Measurements from ENCODE around the gene BNC2.

BNC2 gene

GRCh38 chr9:16385590-16385989 lies 484.9 kb downstream of the BNC2 start:
- H3K27ac Mint-ChIP-seq, result no peak overlapping the region
- no peaks in the 10 kb centered on the region for H3K36me3 Mint-ChIP-seq (ENCODE audit: low read depth)
- H3K4me3 Mint-ChIP-seq, result no peak overlapping the region
- H3K4me1 Mint-ChIP-seq (ENCODE audit: low read depth), result no peaks in the 10 kb centered on the region
- no peaks in the 10 kb centered on the region for H3K27me3 Mint-ChIP-seq
- H3K9me3 Mint-ChIP-seq, result peaks cover 9% of the 10 kb centered on the region

DNA sequence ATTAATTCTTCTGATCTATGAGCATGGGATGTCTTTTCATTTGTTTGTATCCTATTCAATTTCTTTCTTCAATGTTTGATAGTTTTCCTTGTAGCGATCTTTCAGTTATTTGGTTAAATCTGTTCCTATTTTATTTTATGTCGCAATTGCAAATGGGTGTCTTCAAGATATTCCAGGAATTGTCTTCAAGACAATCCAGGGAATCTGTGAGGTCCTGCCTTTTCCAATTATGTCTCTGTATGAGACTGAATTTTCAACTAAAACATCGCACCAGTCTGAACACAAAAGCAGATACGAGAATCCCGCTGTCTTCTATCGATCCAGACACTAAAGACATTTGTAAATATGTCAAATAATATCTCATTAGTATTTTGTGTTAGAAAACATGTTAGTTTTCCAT lies 485.5 kb downstream of the BNC2 start:
- peaks cover 9% of the 10 kb centered on the region for H3K9me3 Mint-ChIP-seq
- H3K4me1 Mint-ChIP-seq (ENCODE audit: low read depth), result no peaks in the 10 kb centered on the region
- no peaks in the 10 kb centered on the region for H3K36me3 Mint-ChIP-seq (ENCODE audit: low read depth)
- H3K27me3 Mint-ChIP-seq, result no peaks in the 10 kb centered on the region
- no peak overlapping the region for H3K4me3 Mint-ChIP-seq
- H3K27ac Mint-ChIP-seq, result no peak overlapping the region

DNA sequence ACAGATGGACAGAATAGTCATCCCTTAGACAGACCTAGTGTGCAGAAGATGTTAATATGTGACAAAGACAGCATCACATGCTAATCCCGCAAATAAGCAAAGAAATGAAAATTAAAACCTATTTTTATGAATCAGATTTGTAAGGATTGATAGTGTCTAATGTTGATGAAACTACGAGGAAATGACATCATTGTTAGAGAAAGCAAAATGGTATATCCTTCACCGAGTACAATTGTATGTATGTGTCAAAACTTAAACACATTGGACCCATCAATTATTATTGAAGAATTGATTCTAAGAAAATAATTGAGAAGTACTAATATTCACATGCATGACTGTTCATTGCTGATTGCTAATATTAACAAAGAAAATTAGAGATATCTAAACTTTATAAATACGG lies 493.2 kb downstream of the BNC2 start:
- no peaks in the 10 kb centered on the region for H3K27me3 Mint-ChIP-seq
- no peaks in the 10 kb centered on the region for H3K4me1 Mint-ChIP-seq (ENCODE audit: low read depth)
- no peak overlapping the region for H3K27ac Mint-ChIP-seq
- no peaks in the 10 kb centered on the region for H3K36me3 Mint-ChIP-seq (ENCODE audit: low read depth)
- H3K9me3 Mint-ChIP-seq, result no peaks in the 10 kb centered on the region
- H3K4me3 Mint-ChIP-seq, result no peak overlapping the region

DNA sequence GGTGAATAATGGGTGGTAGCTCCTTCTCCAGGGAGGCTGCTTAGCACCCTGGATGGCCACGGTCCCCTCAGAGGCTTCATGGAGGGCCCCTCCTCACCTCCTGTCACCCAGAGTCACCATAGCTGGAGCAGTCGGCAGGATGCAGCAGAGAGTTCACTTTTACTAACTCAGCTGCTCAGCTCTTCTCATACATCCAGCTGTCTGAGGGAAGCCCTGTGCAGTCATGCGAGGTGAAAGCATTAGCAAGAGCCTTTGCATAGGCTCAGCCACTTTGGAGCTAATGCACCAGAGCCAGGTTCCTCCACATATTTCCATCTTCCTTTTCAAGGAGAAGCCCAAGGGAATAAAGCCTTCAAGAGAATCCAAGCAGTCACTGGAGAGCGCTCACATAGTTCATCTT lies 499.2 kb downstream of the BNC2 start:
- no peaks in the 10 kb centered on the region for H3K27me3 Mint-ChIP-seq
- H3K4me1 Mint-ChIP-seq (ENCODE audit: low read depth), result no peaks in the 10 kb centered on the region
- no peaks in the 10 kb centered on the region for H3K36me3 Mint-ChIP-seq (ENCODE audit: low read depth)
- peaks cover 2% of the 10 kb centered on the region for H3K9me3 Mint-ChIP-seq
- H3K4me3 Mint-ChIP-seq, result no peak overlapping the region
- H3K27ac Mint-ChIP-seq, result no peak overlapping the region

GRCh38 chr9:16370647-16371046 lies 499.8 kb downstream of the BNC2 start:
- Mint-ChIP-seq H3K4me3 (no peak overlapping the region), H3K4me1 (ENCODE audit: low read depth) (no peaks in the 10 kb centered on the region), H3K36me3 (ENCODE audit: low read depth) (no peaks in the 10 kb centered on the region)

DNA sequence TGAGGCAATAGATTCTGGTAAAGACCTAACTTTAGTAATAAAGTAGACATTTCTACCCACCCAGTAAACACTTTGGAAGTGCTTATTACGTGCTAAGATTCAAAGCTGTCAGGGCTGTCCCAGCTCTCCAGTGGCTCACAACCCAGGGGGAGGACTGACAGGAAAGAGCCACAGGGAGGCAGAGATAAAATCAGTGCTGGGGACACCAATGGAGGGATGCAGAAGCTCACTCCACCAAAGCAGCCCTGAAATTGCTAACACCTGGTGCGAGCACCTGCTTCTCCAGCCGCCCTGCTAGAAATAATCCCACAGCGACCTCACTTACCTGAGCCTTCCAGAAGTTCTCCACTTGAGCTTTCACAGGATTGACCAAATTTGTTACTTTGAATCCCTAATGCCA lies 501.0 kb downstream of the BNC2 start:
- no peaks in the 10 kb centered on the region for H3K36me3 Mint-ChIP-seq (ENCODE audit: low read depth)
- H3K27me3 Mint-ChIP-seq, result no peaks in the 10 kb centered on the region
- H3K9me3 Mint-ChIP-seq, result peaks cover 6% of the 10 kb centered on the region
- H3K4me3 Mint-ChIP-seq, result no peak overlapping the region
- no peak overlapping the region for H3K27ac Mint-ChIP-seq
- H3K4me1 Mint-ChIP-seq (ENCODE audit: low read depth), result no peaks in the 10 kb centered on the region

More at GRCh38 chr9:16370647-16371046, 499.8 kb downstream of the BNC2 start:
- Mint-ChIP-seq H3K27ac (no peak overlapping the region), H3K27me3 (no peaks in the 10 kb centered on the region), H3K9me3 (peaks cover 6% of the 10 kb centered on the region)

DNA sequence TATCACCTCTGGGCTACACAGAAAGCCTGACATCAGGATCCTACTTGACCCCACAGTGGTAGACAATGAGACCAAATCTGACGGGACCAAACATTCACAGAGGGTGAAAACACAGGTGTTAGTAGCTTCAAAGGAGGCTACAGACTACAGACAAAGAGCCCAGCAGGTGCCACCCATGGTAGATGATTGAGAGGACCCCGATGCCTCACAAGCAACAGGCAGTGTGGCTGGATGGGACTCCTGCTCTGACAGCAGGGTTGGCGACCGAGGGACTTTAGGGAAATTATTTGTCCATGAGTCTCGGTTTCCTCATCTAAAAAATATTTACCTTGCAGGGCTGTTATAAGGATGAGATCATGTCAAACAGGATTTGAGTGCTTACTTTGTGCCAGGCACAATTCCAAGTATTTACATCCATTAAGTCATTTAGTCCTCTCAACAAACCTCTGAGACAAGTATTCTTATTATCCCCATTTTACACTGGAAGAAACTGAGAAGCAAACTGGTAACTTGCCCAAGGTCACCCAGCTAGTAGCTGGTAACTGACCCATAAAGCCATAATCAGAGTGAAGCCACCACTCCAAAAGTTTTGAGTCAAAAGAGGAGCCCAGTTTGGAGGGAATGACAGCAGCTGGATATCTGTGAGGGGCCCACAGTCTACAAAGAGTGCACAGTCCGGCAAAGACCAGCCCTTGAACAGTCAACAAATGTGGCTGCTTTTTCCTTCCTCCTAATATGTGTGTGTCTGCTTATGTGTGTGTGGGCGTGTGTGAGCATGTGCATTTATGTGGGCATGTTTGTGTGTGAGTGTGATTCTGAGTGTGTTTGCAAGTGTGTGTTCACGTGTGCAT lies 502.0 kb downstream of the BNC2 start:
- Mint-ChIP-seq H3K4me1 (ENCODE audit: low read depth) (no peaks in the 10 kb centered on the region), H3K27ac (no peak overlapping the region), H3K4me3 (no peak overlapping the region), H3K27me3 (no peaks in the 10 kb centered on the region), H3K9me3 (peaks cover 6% of the 10 kb centered on the region), H3K36me3 (ENCODE audit: low read depth) (no peaks in the 10 kb centered on the region)

DNA sequence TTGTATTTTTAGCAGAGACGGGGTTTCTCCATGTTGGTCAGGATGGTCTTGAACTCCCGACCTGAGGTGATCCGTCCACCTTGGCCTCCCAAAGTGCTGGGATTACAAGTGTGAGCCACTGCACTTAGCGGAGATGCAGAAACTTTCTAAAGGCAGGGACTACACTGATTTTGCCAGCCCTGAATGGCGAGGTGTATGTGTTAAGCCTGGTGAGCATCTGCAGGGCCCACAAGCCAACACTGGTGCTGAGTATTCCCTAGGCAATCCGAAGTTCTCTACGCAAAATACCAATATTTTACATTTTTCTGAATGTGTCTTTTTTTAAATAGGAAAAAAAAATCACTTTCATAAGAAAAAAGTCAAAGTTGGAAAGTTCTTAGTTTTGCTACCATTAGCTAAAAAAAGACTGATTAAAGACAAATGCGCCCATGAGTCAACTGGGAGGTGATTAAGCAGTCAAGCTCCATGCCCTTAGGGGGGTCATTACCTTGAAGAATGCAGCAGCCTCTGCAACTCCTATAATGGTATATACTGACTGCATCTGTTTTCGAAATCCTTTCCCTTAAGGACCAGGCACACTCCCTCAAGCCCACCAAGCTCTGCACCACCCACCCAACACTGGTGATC lies 502.8 kb downstream of the BNC2 start:
- Mint-ChIP-seq H3K27me3 (no peaks in the 10 kb centered on the region), H3K4me1 (ENCODE audit: low read depth) (no peaks in the 10 kb centered on the region), H3K27ac (no peak overlapping the region), H3K9me3 (peaks cover 6% of the 10 kb centered on the region), H3K4me3 (no peak overlapping the region), H3K36me3 (ENCODE audit: low read depth) (no peaks in the 10 kb centered on the region)

GRCh38 chr9:16364347-16364746 lies 506.1 kb downstream of the BNC2 start:
- Mint-ChIP-seq H3K27ac (no peak overlapping the region), H3K27me3 (no peaks in the 10 kb centered on the region), H3K4me1 (ENCODE audit: low read depth) (no peaks in the 10 kb centered on the region), H3K9me3 (peaks cover 6% of the 10 kb centered on the region), H3K36me3 (ENCODE audit: low read depth) (no peaks in the 10 kb centered on the region), H3K4me3 (no peak overlapping the region)

DNA sequence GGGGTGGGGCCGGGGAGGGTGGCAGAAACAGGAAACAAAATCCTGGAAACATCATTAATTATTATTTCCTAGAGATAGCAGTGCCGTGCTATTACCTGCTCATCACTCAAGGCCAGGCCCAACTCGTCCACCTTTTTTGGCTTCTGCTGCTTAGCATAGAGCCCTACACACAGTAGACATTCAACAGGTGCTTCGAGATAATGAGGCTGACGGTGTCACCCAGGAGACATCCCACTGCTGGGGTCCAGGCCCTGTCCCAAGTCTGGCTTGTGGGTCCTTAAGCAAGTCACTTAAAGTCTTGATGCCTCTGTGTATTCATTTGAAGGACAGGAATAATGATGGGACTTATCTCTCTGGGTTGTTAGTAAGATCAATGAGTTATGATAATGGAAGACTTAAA lies 506.6 kb downstream of the BNC2 start:
- no peaks in the 10 kb centered on the region for H3K27me3 Mint-ChIP-seq
- no peaks in the 10 kb centered on the region for H3K36me3 Mint-ChIP-seq (ENCODE audit: low read depth)
- H3K9me3 Mint-ChIP-seq, result peaks cover 10% of the 10 kb centered on the region
- H3K27ac Mint-ChIP-seq, result no peak overlapping the region
- H3K4me1 Mint-ChIP-seq (ENCODE audit: low read depth), result no peaks in the 10 kb centered on the region
- H3K4me3 Mint-ChIP-seq, result no peak overlapping the region

- no peaks in the 10 kb centered on the region for H3K4me1 Mint-ChIP-seq (ENCODE audit: low read depth)
- no peaks in the 10 kb centered on the region for H3K36me3 Mint-ChIP-seq (ENCODE audit: low read depth)
- no peak overlapping the region for H3K27ac Mint-ChIP-seq
- H3K9me3 Mint-ChIP-seq, result peaks cover 10% of the 10 kb centered on the region
- no peaks in the 10 kb centered on the region for H3K27me3 Mint-ChIP-seq
- H3K4me3 Mint-ChIP-seq, result no peak overlapping the region
Observed at GRCh38 chr9:16363073-16363781, 507.2 kb downstream of the BNC2 start.

- H3K4me1 Mint-ChIP-seq (ENCODE audit: low read depth), result no peaks in the 10 kb centered on the region
- H3K36me3 Mint-ChIP-seq (ENCODE audit: low read depth), result no peaks in the 10 kb centered on the region
- H3K9me3 Mint-ChIP-seq, result peaks cover 10% of the 10 kb centered on the region
- H3K27ac Mint-ChIP-seq, result no peak overlapping the region
- no peaks in the 10 kb centered on the region for H3K27me3 Mint-ChIP-seq
- no peak overlapping the region for H3K4me3 Mint-ChIP-seq
Observed at GRCh38 chr9:16361939-16362338, 508.5 kb downstream of the BNC2 start.

- Mint-ChIP-seq H3K27me3 (no peaks in the 10 kb centered on the region), H3K4me3 (no peak overlapping the region), H3K27ac (no peak overlapping the region), H3K9me3 (peaks cover 6% of the 10 kb centered on the region), H3K4me1 (ENCODE audit: low read depth) (no peaks in the 10 kb centered on the region), H3K36me3 (ENCODE audit: low read depth) (no peaks in the 10 kb centered on the region)
Observed at GRCh38 chr9:16361118-16361517, 509.4 kb downstream of the BNC2 start.

DNA sequence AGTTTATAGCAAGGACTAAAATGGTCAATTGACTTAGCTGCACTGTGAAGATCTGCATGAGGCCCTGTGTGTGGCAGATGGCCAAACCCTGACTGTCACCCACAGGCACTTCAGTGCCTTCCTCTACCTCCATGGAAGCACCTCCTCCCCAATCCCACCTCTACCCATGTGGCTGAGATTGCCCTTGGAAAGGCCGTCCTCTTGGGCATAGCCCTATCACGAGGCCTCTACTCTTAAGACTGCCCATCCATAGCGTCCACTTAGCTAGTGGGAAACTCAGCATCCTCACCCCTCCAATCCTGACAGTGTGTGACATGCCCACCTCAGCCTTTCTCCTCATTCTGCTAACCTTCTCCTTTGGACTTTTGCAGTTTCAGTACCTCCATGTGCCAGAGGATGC lies 510.2 kb downstream of the BNC2 start:
- Mint-ChIP-seq H3K36me3 (ENCODE audit: low read depth) (no peaks in the 10 kb centered on the region), H3K9me3 (peaks cover 3% of the 10 kb centered on the region), H3K4me1 (ENCODE audit: low read depth) (no peaks in the 10 kb centered on the region), H3K27me3 (no peaks in the 10 kb centered on the region), H3K27ac (no peak overlapping the region), H3K4me3 (no peak overlapping the region)
